NCI-H1436 (cell line): Measurements from ENCODE around the gene FZD7.

Experiments
- DNase-seq: peaks from one replicate; lab custom pipeline; 2025; lab: John Stamatoyannopoulos, UW

Gene FZD7

GRCh38 chr2:202014318-202014717, 19.3 kb upstream of the FZD7 start:
- DNase-seq = no peak

GRCh38 chr2:202014759-202015211, 18.9 kb upstream of the FZD7 start:
- no peak for DNase-seq

DNA sequence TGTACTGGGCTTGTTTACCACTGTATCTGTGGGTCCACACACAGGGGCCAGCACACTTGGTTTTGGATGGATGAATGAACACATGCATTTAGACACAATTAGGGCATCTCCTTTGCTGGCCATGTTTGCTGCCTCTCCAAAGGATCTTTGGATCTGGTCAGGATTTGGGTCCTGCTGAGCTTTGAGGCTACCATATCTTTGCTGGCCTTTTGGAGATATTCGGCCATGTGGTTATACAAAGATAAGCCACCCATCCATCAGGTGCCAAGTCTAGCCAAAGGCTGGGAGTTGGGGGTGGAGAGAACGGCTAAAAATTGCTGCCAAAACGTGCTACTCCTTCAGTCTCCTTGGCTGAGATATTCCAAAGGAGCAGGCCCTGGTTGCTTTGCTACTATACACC, 18.2 kb upstream of the FZD7 start:
- DNase-seq = no peak

DNA sequence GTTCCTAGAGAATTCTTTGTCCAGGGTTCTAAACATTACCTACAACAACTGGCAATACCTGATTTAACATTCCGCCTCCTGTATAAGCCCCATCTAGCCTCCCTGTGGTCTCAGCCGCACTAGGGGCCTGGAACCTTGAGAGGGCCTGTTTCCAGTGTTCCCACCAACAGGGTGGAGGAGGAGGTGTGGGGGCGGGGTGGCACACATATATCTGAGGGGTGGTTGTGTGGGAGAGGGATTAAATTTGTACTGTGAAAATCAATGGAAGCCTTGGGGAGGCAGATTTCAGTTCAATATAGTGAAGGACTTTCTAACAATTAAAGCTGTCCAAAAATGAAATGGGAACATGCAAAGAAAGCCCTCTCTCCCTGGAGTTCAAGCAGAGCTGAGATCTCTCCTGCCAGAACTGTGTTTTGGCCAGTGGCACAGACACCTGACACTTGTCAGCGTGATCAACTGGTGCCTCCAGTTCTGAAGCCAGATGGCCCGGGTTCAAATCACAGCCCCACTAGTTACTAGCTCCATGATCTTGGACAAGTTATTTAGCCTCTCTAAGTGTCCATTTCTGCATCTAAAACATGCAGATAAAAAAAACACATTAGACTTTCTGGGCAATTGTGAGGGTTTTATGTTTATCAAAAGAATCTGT, 17.0 kb upstream of the FZD7 start:
- DNase-seq = no peak

GRCh38 chr2:202017940-202018339, 15.7 kb upstream of the FZD7 start:
- DNase-seq = no peak

DNA sequence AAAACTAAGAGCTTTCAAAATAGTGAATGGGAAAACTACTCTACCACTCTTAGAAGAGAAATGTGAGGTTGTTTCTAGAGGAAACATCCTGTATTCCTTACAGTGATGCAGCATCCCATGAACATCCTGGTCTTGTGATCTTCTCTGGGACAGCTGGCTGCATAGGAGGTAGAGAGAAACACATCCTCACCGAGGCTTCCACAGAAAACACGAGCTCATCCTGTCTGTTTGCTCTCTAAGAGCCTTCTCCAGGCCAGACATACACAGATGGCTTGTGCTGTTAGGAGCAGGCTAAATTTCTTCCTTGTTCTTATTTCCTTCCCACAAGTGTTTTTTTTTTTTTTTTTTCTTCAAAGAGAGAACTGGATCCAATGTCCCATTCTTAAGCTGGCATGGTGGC, 14.7 kb upstream of the FZD7 start:
- DNase-seq = no peak

DNA sequence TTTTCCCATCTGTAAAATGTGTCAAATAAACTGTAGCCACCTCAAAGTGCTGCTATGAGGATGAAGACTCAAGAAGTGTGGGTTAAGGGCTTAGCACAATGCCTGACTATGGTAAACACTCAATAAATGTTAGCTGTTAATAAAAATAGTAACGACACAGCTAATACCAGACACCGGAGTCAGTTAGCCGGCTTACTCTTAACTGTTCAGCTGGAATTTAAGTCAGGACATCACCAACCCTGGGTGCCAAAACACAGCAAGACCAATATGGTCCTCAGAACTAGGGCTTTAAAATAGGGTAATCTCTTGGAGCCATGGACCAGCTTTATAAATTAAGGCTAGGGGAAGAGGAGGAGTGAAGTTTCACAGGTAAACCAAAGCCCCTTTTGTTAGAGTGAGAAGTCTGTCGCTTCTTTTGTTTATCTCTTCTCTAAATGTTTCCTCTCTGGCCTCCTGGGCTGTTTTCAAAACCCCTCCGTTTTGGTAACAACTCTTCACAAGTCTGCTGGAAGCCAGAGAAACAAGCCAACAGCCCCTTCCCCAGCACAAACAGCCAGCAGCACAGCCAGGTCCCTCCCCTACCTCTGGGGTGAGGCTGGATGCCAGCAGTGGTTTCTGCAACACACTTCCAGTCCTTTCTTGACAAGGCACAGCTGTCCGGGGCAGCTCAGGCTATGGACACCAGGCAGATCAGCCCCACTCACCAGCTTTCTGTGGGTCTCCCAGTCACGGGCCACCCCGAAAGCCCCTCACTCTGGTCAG, 13.8 kb upstream of the FZD7 start:
- DNase-seq = no peak

GRCh38 chr2:202022755-202023154, 10.9 kb upstream of the FZD7 start:
- peak; percentile 55 for DNase-seq

DNA sequence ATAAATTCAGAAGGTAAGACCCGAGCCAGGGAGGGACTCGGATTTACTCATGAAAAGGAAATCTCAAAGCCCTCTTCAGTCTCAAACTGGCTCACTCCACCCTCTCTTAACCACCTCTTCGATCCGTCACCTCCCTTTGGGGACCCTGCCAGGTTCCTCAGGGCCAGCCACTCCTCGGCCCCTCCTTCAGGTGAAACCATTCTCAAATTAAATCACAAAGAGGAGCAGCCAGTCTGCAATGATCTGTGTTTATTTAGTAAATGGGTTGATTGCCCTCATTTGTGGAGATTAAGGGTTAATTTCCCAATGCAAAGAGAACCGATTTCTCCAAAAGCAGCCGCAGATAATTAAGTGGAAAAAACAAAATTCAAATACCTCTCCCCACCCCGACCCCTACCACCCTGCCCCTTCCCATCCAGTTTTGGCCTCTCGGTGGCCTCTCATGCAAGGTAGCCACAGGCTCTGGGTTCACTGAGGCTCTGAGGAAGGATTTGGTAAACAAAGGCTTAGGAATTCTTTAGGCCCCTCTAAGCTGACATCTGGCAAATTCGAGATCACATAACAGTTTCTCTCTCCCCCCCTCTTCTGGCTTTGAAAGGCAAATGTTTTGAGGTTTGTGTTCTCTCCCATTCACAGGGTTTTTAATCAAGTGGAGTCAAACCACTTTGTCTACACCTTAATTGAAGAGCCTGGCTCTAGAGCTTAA, 10.3 kb upstream of the FZD7 start:
- peak; percentile 82 for DNase-seq

DNA sequence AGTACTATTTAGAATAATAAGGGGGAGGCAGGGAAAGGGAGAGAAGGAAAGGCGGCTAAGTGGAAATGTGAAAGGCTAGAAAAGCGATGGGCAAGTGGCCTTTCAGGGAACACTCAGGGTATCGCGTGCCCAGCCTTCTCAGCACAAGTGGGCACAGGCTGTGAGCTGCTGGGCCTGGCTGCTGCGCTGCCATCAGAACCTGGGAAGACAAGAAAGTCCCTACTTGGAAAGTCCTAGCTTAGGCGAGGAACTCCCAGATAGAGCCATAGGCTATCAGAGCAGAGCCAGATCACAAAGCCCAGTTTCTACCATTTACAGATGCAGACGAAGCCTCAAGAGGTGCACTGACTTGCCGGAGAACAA, 9.8 kb upstream of the FZD7 start:
- DNase-seq = no peak

GRCh38 chr2:202024871-202025270, 8.8 kb upstream of the FZD7 start:
- no peak for DNase-seq

GRCh38 chr2:202025816-202026215, 7.8 kb upstream of the FZD7 start:
- no peak for DNase-seq

DNA sequence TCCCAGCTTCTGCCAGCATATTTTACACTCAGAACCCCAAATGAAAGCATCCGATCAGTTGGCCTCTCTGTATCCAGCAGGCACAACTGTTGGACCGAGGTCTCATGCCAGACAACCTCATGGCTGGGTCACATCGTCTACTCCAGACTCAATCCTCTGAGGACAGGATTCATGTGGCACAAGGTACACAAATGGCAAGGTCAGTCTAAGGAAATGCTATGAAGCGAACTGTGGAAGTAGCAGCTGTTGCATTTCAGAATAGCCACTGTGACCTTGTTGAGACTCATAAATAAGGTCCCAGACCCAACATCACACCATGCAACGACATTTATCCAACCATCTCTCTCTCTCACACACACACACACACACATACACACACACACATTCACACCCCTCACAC, 7.1 kb upstream of the FZD7 start:
- no peak for DNase-seq

DNA sequence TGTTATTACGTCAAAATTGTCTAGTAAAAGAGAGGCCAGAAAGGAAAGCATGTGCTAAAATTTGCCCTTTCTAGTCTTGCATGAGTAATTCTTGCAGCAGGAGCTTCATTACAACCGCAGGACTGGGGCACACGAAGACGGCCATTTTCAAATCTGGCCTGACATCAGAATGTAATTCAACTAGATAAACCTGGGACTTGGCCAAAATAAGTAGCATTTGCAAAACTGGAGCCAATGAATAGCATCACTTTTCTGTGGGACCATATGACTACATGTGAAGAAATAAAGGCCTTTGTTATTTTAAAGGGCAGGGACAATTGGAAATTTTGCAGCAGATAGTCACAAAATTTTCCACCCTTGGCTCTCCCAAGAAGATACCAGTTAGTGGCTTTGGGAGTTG, 3.0 kb upstream of the FZD7 start:
- no peak for DNase-seq

DNA sequence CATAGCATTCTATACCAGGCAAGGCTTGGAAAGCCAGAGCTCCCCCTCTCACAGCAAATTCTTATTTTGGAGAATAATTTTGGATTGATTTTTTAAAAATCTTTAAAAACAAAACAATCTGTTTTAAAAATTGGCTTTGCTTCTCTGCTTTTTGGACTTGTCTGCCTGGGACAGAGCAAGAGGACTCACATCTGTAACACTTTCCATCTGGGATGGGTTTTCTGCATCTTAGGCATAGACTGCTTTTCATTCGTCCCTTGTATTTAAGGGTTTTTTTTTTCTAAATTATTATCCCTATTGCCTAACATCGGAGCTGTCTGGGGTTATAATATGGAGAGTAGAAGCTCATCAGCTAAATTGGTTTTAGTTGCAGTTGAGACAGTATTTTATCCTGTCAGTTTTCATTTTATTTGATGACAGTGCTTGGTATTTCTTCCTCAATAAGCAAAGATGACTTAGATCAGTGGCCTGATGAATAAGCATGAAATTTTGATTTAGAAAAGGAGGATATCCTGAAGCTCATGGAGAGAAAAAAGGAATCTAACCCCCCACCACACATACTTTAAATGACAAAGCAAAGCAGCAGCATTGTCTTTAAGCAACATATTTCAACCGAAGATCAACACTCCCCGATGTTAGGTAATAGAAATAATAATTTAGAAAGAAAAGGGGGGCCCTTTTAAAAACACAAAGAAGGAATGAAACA, 2.3 kb upstream of the FZD7 start:
- no peak for DNase-seq

DNA sequence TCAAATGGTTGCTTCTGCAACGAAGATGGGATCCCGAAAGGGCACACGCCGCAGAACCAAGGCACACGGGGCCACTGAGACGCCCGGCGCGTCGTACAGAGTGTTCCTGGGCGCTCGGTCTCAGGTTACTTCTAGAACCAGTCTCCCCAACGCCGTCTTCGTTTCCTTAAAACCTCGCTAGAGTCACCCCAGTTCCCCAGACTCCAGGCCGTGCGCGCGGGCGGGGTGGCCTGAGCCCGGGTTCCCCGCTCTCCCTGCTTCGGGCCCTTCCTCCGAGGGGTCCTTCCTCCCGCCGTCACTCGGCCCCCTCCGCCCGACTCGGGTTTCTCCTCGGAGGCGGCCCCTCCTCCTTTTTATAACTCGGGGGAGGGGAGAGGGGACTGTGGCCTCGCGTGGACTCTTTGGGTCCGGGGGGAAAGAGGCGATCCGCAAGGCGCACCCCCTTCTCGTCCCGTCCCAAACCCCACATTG, 774 bp upstream of the FZD7 start:
- no peak for DNase-seq

GRCh38 chr2:202034249-202035088, 814 bp downstream of the FZD7 start:
- no peak for DNase-seq

- no peak for DNase-seq
These were observed 1.7 kb downstream of the FZD7 start for GRCh38 chr2:202035089-202035940.

DNA sequence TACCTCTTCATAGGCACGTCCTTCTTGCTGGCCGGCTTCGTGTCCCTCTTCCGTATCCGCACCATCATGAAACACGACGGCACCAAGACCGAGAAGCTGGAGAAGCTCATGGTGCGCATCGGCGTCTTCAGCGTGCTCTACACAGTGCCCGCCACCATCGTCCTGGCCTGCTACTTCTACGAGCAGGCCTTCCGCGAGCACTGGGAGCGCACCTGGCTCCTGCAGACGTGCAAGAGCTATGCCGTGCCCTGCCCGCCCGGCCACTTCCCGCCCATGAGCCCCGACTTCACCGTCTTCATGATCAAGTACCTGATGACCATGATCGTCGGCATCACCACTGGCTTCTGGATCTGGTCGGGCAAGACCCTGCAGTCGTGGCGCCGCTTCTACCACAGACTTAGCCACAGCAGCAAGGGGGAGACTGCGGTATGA, 2.3 kb downstream of the FZD7 start:
- DNase-seq = no peak

- no peak for DNase-seq
These were observed 3.0 kb downstream of the FZD7 start for GRCh38 chr2:202036601-202037037.
